Large intestine (tissue), 3 donors: Measurements from ENCODE around the gene PDXDC1. TPM values are rescaled to one million over a fixed set of nuclear protein-coding genes. Genes with fewer than 3 reads are reported as not detected.
"Not testable (repeated sequence)": the region's sequence is repeated elsewhere in the genome, so short reads cannot be mapped to it uniquely, and the experiment has no call there.

Experiments used
- DNase-seq, 2 donors: peaks; one replicate each; pipeline versions ENCODE4 v3.0.0 to v3.0.0-alpha.2; 2013
- H3K27ac ChIP-seq: one replicate; pipeline ENCODE4 v1.5.1; 2013; ENCODE audit warnings: low read length
- H3K27me3 ChIP-seq: 2 replicates; pipeline ENCODE4 v1.6.1; 2013; ENCODE audit warnings: low read length; ENCODE audit not compliant: control insufficient read depth, insufficient read depth
- H3K36me3 ChIP-seq: 2 replicates; pipeline ENCODE4 v1.6.1; 2013; ENCODE audit warnings: low read length; ENCODE audit not compliant: control insufficient read depth, insufficient read depth
- H3K4me1 ChIP-seq: one replicate; pipeline ENCODE4 v1.6.1; 2013; ENCODE audit warnings: low read length; ENCODE audit not compliant: control insufficient read depth, insufficient read depth
- H3K4me3 ChIP-seq: one replicate; pipeline ENCODE4 v1.5.1; 2013; ENCODE audit warnings: low read length
- H3K9me3 ChIP-seq: one replicate; pipeline ENCODE4 v1.6.1; 2013; ENCODE audit warnings: mild to moderate bottlenecking, low read depth, low read length, moderate library complexity; ENCODE audit not compliant: control insufficient read depth
- WGBS: methylation state at CpG from one replicate; pipeline ENCODE4 v1.1.5; 2013; ENCODE audit warnings: low lambda C conversion rate; ENCODE audit not compliant: insufficient coverage; 5-methylcytosine and 5-hydroxymethylcytosine counted together
- polyA plus RNA-seq: library from polyadenylated mRNA; unstranded; fragments of 120-200 nt; gene quantifications from one replicate; pipeline ENCODE4 v1.2.1, GENCODE V29; 2013

PDXDC1 gene
- polyA plus RNA-seq, 1 donor = 177 TPM

DNA sequence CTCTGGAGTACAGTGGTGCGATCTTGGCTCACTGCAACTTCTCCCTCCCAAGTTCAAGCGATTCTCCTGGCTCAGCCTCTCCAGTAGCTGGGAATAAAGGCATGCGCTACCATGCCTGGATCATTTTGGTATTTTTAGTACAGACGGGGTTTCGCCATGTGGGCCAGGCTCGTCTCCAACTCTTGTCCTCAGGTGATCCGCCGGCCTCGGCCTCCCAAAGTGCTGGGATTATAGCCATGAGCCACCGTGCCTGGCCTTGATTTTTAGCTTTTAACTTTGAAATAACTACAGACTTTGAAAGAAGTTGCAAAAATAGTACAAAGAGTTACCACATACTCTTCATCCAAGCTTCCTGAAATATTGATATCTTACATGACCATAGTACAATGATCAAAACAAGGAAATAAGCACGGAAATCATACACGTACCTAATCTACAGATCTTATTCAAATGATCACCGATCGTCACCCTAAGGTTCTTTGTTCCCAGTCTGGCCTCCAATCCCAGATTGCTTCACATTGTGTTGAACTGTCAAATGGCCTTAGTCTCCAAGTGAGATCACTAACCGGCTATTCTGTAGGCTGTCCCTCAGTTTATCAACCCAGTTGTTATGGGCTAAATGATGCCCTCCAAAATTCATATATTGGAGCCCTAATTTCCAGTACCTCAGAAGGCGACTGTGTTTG, 19.1 kb upstream of the PDXDC1 start:
- WGBS = 100% methylated on average over 7 of the region's 16 CpGs
- no peaks in the 10 kb centered on the region for H3K27me3 ChIP-seq
- DNase-seq = no peak
- H3K27ac ChIP-seq = no peak overlapping the region
- peaks cover 12% of the 10 kb centered on the region for H3K4me1 ChIP-seq
- H3K36me3 ChIP-seq = no peaks in the 10 kb centered on the region
- peaks cover 5% of the 10 kb centered on the region for H3K9me3 ChIP-seq
- no peak overlapping the region for H3K4me3 ChIP-seq

DNA sequence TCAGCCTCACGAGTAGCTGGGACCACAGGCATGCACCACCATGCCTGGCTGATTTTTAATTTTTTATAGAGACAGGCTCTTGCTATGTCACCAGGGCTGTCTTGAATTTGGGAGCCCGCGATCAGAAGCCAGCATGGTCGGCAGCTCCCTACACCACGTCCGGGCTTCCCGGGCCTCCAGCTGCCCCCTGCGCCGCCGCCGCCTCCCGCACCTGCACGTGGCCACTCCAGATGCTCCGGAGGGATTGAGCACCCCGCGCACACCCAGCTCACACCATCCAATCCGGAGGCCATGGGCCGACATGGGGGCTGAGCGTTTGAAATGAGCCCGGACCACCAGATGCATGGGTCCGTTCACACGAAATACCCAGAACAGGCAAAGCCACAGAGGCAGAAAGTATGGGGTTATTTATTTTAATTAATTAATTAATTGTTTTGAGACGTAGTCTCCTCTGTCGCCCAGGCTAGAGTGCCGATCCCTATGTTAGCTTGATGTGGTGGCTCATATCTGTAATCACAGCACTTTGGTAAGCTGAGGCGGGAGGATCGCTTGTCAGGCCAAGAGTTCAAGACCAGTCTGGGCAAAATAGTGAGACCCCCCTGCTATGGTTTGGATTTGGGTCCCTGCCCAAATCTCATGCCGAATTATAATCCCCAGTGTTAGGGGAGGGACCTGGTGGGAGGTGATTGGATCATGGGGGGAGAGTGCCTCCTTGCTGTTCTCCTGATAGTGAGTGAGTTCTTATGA, 17.1 kb upstream of the PDXDC1 start:
- H3K36me3 ChIP-seq = no peaks in the 10 kb centered on the region
- H3K4me1 ChIP-seq = peaks cover 12% of the 10 kb centered on the region
- no peak overlapping the region for H3K27ac ChIP-seq
- peaks cover 5% of the 10 kb centered on the region for H3K9me3 ChIP-seq
- H3K27me3 ChIP-seq = no peaks in the 10 kb centered on the region
- no peak overlapping the region for H3K4me3 ChIP-seq
- DNase-seq = no peak
- WGBS = no CpG with 5 or more reads among the region's 28 CpGs

- Histone ChIP-seq H3K27ac (no peak overlapping the region), H3K36me3 (no peaks in the 10 kb centered on the region), H3K4me3 (no peak overlapping the region), H3K9me3 (peaks cover 5% of the 10 kb centered on the region), H3K4me1 (peaks cover 12% of the 10 kb centered on the region), H3K27me3 (no peaks in the 10 kb centered on the region)
- DNase-seq = no peak
- 80% methylated on average over 2 of the region's 4 CpGs for WGBS
Observed at GRCh38 chr16:14958323-14958600, 16.6 kb upstream of the PDXDC1 start.

DNA sequence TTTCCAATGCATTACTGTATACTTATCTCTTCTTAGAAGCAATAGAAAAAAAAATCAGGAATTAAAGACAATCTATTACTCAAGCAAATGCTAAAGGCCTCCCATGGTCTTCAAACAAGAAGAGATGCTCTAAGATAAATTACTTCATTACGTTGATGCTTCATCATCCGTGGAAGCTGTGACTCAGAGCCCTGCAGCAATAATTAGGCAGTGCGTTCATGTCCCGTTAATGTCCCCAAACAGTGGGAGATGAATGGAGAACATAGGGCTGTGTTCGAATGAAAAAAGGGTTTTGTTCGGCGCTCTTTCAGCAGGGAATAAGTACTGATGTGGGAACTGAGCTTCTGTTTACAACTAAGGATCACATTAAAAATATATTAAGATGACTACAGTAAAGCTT, 15.9 kb upstream of the PDXDC1 start:
- H3K27ac ChIP-seq = no peak overlapping the region

DNA sequence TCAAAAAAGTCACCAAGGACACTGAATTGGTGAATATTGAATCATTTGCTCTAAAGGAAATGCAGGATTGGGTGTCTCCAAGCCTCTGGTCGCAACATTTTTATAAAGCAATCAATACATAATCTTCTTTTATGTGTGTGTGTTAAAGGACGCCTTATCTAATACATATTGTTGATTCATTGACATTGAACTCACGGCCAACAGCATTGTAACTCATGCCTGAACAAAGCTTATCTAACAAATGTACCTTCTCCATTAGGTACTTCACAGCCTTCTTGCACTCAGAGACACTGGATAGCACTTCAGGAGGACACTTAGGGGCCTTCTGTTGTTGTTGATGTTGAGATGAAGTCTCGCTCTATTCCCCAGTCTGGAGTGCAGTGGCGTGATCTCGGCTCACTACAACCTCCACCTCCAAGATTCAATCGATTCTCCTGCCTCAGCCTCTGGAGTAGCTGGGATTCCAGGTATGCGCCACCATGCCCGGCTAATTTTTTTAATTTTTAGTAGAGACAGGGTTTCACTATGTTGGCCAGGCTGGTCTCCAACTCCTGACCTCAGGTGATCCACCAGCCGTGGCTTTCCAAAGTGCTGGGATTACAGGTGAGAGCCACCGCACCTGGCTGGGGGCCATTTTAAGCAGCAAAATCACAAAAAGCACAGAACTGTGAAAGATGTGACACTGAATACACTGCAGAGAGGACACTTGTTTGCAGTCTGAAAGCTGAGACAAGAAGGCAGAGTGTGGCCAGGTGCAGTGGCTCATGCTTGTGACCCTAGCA, 13.2 kb upstream of the PDXDC1 start:
- no peak for DNase-seq
- Histone ChIP-seq H3K4me1 (peaks cover 12% of the 10 kb centered on the region), H3K27ac (no peak overlapping the region), H3K27me3 (no peaks in the 10 kb centered on the region), H3K4me3 (no peak overlapping the region), H3K9me3 (peaks cover under 1% of the 10 kb centered on the region), H3K36me3 (no peaks in the 10 kb centered on the region)
- 67% methylated on average over 4 of the region's 11 CpGs for WGBS

More for the DNA sequence above, 15.9 kb upstream of the PDXDC1 start:
- 97% methylated on average over 5 of the region's 7 CpGs for WGBS
- H3K4me1 ChIP-seq = peaks cover 12% of the 10 kb centered on the region
- H3K4me3 ChIP-seq = no peak overlapping the region
- DNase-seq = no peak
- no peaks in the 10 kb centered on the region for H3K27me3 ChIP-seq
- no peaks in the 10 kb centered on the region for H3K36me3 ChIP-seq
- H3K9me3 ChIP-seq = peaks cover 5% of the 10 kb centered on the region

DNA sequence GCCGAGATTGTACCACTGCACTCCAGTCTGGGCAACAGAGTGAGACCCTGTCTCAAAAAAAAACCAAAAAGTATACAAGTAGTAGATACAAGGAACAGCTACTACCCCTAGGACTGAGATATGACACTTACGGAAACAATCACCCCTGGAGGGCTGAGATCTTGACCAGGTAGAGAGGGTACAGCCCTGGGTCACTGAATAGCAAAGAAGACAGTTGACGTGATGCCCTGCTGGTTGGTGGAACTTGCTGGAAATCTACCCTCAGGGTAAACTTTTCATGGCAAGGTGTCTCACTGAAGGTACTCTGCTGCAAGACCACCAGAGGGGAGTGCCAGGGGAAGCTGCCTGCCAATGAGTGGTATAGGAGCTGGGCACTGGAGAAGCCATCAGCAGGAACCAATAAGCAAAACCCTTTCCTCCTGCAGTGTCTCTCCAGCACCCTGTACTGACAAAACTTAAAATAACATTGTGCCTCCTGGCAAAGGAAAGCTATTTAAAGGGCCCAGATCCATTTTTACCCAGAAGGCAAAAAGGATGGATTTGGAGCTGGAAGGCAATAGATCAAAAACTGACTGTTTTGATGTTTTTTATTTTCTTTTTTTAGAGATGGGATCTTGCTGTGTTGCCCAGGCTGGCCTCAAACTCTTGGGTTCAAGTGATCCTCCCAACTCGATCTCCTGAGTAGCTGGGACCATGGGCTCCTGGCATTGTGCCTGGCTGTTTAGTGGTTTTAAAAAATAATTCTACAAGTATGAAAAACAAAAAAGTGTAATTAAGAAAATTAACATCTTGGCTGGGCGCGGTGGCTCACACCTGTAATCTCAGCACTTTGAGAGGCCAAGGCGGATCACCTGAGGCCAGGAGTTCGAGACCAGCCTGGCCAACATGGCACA, 11.3 kb upstream of the PDXDC1 start:
- no peaks in the 10 kb centered on the region for H3K36me3 ChIP-seq
- no peak for DNase-seq
- H3K27me3 ChIP-seq = no peaks in the 10 kb centered on the region
- H3K9me3 ChIP-seq = no peaks in the 10 kb centered on the region
- 90% methylated on average over 2 of the region's 8 CpGs for WGBS
- no peak overlapping the region for H3K4me3 ChIP-seq
- no peak overlapping the region for H3K27ac ChIP-seq
- no peaks in the 10 kb centered on the region for H3K4me1 ChIP-seq

DNA sequence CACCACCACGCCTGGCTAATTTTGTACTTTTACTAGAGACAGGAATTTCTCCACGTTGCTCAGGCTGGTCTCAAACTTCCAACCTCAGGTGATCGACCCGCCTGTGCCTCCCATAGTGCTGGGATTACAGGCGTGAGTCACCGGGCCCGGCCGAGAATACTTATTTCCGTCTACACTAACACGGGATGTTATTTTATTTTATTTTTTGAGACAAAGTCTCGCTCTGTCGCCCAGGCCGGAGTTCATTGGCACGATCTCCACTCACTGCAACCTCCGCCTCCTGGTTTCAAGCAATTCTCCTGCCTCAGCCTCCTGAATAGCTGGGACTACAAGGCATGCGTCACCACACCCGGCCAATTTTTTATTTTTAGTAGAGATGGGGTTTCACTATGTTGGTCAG, 9.5 kb upstream of the PDXDC1 start:
- H3K27ac ChIP-seq = no peak overlapping the region
- DNase-seq = no peak
- WGBS = 97% methylated on average over 6 of the region's 17 CpGs

GRCh38 chr16:14969795-14970194, 5.0 kb upstream of the PDXDC1 start:
- H3K4me1 ChIP-seq, H3K4me3 ChIP-seq, H3K27me3 ChIP-seq, H3K36me3 ChIP-seq, H3K27ac ChIP-seq, DNase-seq, H3K9me3 ChIP-seq: not testable (repeated sequence)
- WGBS = no CpG with 5 or more reads among the region's 3 CpGs

More for the DNA sequence above, 9.5 kb upstream of the PDXDC1 start:
- Histone ChIP-seq H3K4me3 (no peak overlapping the region), H3K4me1 (no peaks in the 10 kb centered on the region), H3K36me3 (no peaks in the 10 kb centered on the region), H3K27me3 (no peaks in the 10 kb centered on the region), H3K9me3 (no peaks in the 10 kb centered on the region)

GRCh38 chr16:14971621-14972228, 3.1 kb upstream of the PDXDC1 start:
- not testable (repeated sequence) for H3K4me1 ChIP-seq, H3K9me3 ChIP-seq, H3K27ac ChIP-seq, H3K27me3 ChIP-seq, DNase-seq, H3K4me3 ChIP-seq, H3K36me3 ChIP-seq
- 92% methylated on average over 2 of the region's 12 CpGs for WGBS
